GM12878 (cell line): ENCODE measurements around the gene DDC. TPM values are rescaled to one million over a fixed set of nuclear protein-coding genes. Genes with fewer than 3 reads are reported as not detected.

ENCODE experiments used
- ASH2L ChIP-seq: fragments of 300-600, 200-600 bp; sonication (generic); IDR thresholded peaks from 2 replicates; pipeline ENCODE4 v1.6.1; 2017; ENCODE audit warnings: low read depth, mild to moderate bottlenecking, borderline replicate concordance
- CHD1 ChIP-seq: IDR thresholded peaks from 2 replicates; pipeline ENCODE4 v1.6.1; 2012; ENCODE audit warnings: low read depth, low read length, improper control_type of control experiment
- ELK1 ChIP-seq: IDR thresholded peaks from 2 replicates; pipeline ENCODE4 v1.6.1; 2012; ENCODE audit warnings: low read depth, low read length, improper control_type of control experiment
- FOXM1 ChIP-seq: IDR thresholded peaks from 2 replicates; pipeline ENCODE4 v1.6.1; 2012; ENCODE audit warnings: low read depth, mild to moderate bottlenecking, inconsistent platforms, low read length, moderate library complexity
- PAX5 ChIP-seq: IDR thresholded peaks from 2 replicates; pipeline ENCODE4 v1.6.1; 2011; ENCODE audit warnings: low read depth, low read length, borderline replicate concordance
- RAD51 ChIP-seq: fragments of 450-650 bp; IDR thresholded peaks from 2 replicates; pipeline ENCODE4 v1.6.1; 2016; ENCODE audit warnings: moderate library complexity, mild to moderate bottlenecking, inconsistent platforms
- SMARCA5 ChIP-seq: fragments of 450-650 bp; IDR thresholded peaks from 2 replicates; pipeline ENCODE4 v1.6.1; 2017; ENCODE audit warnings: mild to moderate bottlenecking
- SREBF2 ChIP-seq: IDR thresholded peaks from 2 replicates; pipeline ENCODE4 v1.6.1; 2012; ENCODE audit warnings: mild to moderate bottlenecking, low read length
- TARDBP ChIP-seq: IDR thresholded peaks from 2 replicates; pipeline ENCODE4 v1.6.1; 2016; ENCODE audit warnings: borderline replicate concordance
- TCF7 ChIP-seq: IDR thresholded peaks from 2 replicates; pipeline ENCODE4 v1.6.1; 2014; ENCODE audit warnings: antibody characterized with exemption, borderline replicate concordance
- ZBTB11 ChIP-seq: fragments of 450-650 bp; formaldehyde crosslinking; IDR thresholded peaks from 2 replicates; pipeline ENCODE4 v1.5.0; 2022; ENCODE audit warnings: mild to moderate bottlenecking, missing genetic modification characterization
- ZBTB33 ChIP-seq: fragments of 450-650 bp; IDR thresholded peaks from 2 replicates; pipeline ENCODE4 v1.6.1; 2017; ENCODE audit warnings: mild to moderate bottlenecking
- polyA plus RNA-seq, 11 experiments: library from polyadenylated mRNA; depleted of rRNA in 4 of 11; unstranded in 6 of 11; stranded (reverse) in 5 of 11; fragments of >200 nt; fragmentation: Nextera tagmentation in 4 of 11; fragmentation: Illumina TruSeq in 1 of 11; extraction: Ambion mirVana in 4 of 11; extraction: Trizol in 1 of 11; gene quantifications; 1 replicate in 1 of 11; 2 replicates in 10 of 11; pipeline versions ENCODE4 v1.2.1 to v1.2.3, GENCODE V29; 2011 to 2016; ENCODE audit warnings: inconsistent platforms in 2 of 11, missing spikeins in 2 of 11, low read depth in 1 of 11
- total RNA-seq, 4 experiments: library from RNA; depleted of rRNA in 3 of 4; stranded (reverse); fragments of >200 nt in 3 of 4; fragmentation: Illumina TruSeq in 1 of 4; extraction: Trizol in 1 of 4; gene quantifications; 2 replicates each; pipeline versions ENCODE4 v1.2.1 to v1.2.3, GENCODE V29; 2013 to 2021
- TF ChIP-seq, protein P1 (sequence below): IDR thresholded peaks from 2 replicates; pipeline ENCODE4 v1.6.1; 2011; ENCODE audit warnings: mild to moderate bottlenecking, low read depth, low read length, moderate library complexity; ENCODE audit not compliant: insufficient replicate concordance

The DDC gene
- total and polyA plus RNA-seq, 10 of the 15 experiments (the other 5 are each of a cell fraction or from before 2014, with no cell fraction given) = not detected

GRCh38 chr7:50462361-50462760 is 102.8 kb downstream of the DDC start (continued):
- no peak for TF ChIP-seq ZBTB11 (CRISPR knock-in tag)
- no peak for TF ChIP-seq SMARCA5
- no peak for TF ChIP-seq RAD51
- TF ChIP-seq TARDBP = no peak
- TF ChIP-seq CHD1 = no peak
- no peak for TF ChIP-seq ELK1
- no peak for TF ChIP-seq PAX5
- TF ChIP-seq TCF7 = no peak
- TF ChIP-seq FOXM1 = no peak
- TF ChIP-seq, protein P1, sequence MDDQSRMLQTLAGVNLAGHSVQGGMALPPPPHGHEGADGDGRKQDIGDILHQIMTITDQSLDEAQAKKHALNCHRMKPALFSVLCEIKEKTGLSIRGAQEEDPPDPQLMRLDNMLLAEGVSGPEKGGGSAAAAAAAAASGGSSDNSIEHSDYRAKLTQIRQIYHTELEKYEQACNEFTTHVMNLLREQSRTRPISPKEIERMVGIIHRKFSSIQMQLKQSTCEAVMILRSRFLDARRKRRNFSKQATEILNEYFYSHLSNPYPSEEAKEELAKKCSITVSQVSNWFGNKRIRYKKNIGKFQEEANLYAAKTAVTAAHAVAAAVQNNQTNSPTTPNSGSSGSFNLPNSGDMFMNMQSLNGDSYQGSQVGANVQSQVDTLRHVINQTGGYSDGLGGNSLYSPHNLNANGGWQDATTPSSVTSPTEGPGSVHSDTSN = no peak
- no peak for TF ChIP-seq ASH2L
- TF ChIP-seq ZBTB33 = no peak
- TF ChIP-seq SREBF2 = no peak
